ACHN (cell line): ENCODE measurements around the gene PRELID3B.

ENCODE experiments used
- DNase-seq: peaks from one replicate; pipeline ENCODE4 v3.0.0-alpha.2; 2015
- in situ Hi-C: cut with HindIII; loops from 2 replicates; pipeline ENCODE4 v1.10.0; 2017; ENCODE audit warnings: low sequenced_read_pairs, low pct_ligation_motif_present, low pct_unique_long_range_greater_than_20kb

The PRELID3B gene

GRCh38 chr20:58986968-58987517 lies 55.5 kb downstream of the PRELID3B start:
- no peak for DNase-seq
- in situ Hi-C loops: no loop called here

DNA sequence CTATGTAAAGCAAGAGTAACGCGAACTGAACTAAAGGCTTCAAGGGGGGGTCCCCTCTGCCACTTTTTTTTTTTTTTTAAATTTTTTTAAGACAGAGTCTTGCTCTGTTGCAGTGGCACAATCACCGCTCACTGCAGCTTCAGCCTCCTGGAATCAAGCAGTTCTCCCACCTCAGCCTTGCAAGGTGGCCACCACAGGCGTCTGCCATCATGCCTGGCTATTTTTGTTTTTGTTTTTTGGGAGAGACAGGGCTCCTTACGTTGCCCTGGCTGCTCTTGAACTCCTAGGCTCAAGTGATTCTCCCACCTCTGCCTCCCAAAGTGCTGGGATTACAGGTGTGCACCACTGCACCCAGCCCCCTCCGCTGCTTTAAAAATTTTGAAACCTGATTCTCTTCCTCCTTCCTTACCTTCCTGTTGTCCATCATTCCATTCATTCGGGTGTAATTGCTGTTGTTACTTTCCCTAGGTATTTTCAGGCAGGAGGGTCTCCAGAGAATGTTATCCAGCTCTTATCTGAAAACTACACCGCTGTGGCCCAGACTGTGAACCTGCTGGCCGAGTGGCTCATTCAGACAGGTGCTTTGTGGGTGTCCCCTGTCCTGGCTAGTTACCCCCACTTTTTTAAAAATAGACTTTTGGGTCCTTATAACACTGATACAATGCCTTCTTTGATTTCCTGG lies 56.2 kb downstream of the PRELID3B start:
- no peak for DNase-seq
- in situ Hi-C loops: no loop called here

DNA sequence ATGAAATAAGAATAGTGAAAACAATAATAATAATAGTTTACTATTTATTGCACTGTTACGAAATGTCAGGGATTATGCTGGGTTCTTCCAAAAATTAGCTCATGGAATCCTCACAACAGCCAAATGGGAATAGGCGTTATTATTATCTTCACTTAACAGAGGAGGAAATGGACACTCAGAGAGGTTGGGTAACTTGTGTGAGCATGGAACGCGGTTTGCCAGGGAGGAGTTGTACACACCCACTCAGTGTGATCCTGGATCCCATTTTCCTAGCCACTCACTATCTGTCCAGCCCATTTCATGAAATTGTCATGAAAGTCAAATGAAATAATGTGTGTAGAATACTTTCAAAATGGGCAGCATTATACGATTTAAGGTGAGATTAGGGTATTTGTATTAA lies 56.9 kb downstream of the PRELID3B start:
- in situ Hi-C loops: no loop called here
- DNase-seq: no peak

- in situ Hi-C loops: no loop called here
These were observed 57.9 kb downstream of the PRELID3B start for GRCh38 chr20:58984691-58985090.

More at GRCh38 chr20:58984691-58985090, 57.9 kb downstream of the PRELID3B start:
- DNase-seq: no peak
